OCI-LY1 (cell line): ENCODE measurements around the gene TP53RK.

Experiments
- H2AFZ ChIP-seq: fragments of 200-600 bp; sonication (generic), shearing (Covaris generic); 2 replicates; pipeline ENCODE4 v1.6.0; 2014; ENCODE audit warnings: antibody characterized with exemption, mild to moderate bottlenecking, low read length
- H3F3A ChIP-seq: fragments of 200-600 bp; sonication (generic), shearing (Covaris generic); 2 replicates; pipeline ENCODE4 v1.6.0; 2014; ENCODE audit warnings: mild to moderate bottlenecking, antibody characterized with exemption, low read length, moderate library complexity; ENCODE audit not compliant: insufficient read depth
- H3K27ac ChIP-seq: fragments of 200-600 bp; sonication (generic); 2 replicates; pipeline ENCODE4 v1.5.1; 2014; ENCODE audit warnings: low read length, mixed run types, mild to moderate bottlenecking, low read depth; ENCODE audit not compliant: poor library complexity, severe bottlenecking
- H3K27me3 ChIP-seq: fragments of 200-600 bp; sonication (generic); 2 replicates; pipeline ENCODE4 v1.6.0; 2014; ENCODE audit warnings: antibody characterized with exemption, mild to moderate bottlenecking, low read length, moderate library complexity; ENCODE audit not compliant: insufficient read depth
- H3K36me3 ChIP-seq: fragments of 200-600 bp; sonication (generic); 2 replicates; pipeline ENCODE4 v1.6.1; 2014; ENCODE audit warnings: mild to moderate bottlenecking, antibody characterized with exemption, low read length, moderate library complexity, mixed read lengths; ENCODE audit not compliant: insufficient read depth
- H3K4me1 ChIP-seq: fragments of 200-600 bp; sonication (generic); 2 replicates; pipeline ENCODE4 v1.5.1; 2014; ENCODE audit warnings: mild to moderate bottlenecking, low read length, moderate library complexity; ENCODE audit not compliant: insufficient read depth, severe bottlenecking
- H3K4me2 ChIP-seq: fragments of 200-600 bp; sonication (generic), shearing (Covaris generic); 2 replicates; pipeline ENCODE4 v1.6.1; 2014; ENCODE audit warnings: low read length
- H3K4me3 ChIP-seq: fragments of 200-600 bp; sonication (generic); 2 replicates; pipeline ENCODE4 v1.5.1; 2014; ENCODE audit warnings: low read length, low read depth, mild to moderate bottlenecking, mixed read lengths; ENCODE audit not compliant: poor library complexity, severe bottlenecking
- H3K79me2 ChIP-seq: fragments of 200-600 bp; shearing (Covaris generic); 2 replicates; pipeline ENCODE4 v1.6.1; 2016; ENCODE audit warnings: mixed run types, low read length, mixed read lengths; ENCODE audit not compliant: insufficient read depth
- H3K9ac ChIP-seq: fragments of 200-600 bp; sonication (generic), shearing (Covaris generic); 2 replicates; pipeline ENCODE4 v1.6.1; 2014; ENCODE audit warnings: mild to moderate bottlenecking, low read length, mixed read lengths
- H3K9me2 ChIP-seq: fragments of 200-600 bp; sonication (generic), shearing (Covaris generic); 2 replicates; pipeline ENCODE4 v1.6.1; 2014; ENCODE audit warnings: low read depth, mild to moderate bottlenecking, low read length, mixed read lengths
- H3K9me3 ChIP-seq: fragments of 200-600 bp; shearing (Covaris generic); 2 replicates; pipeline ENCODE4 v1.6.1; 2014; ENCODE audit warnings: low read length, mixed read lengths
- H4K20me1 ChIP-seq: fragments of 200-600 bp; sonication (generic), shearing (Covaris generic); 2 replicates; pipeline ENCODE4 v1.6.0; 2016; ENCODE audit warnings: mild to moderate bottlenecking, low read length; ENCODE audit not compliant: insufficient read depth
- EZH2 ChIP-seq: fragments of 200-600 bp; sonication (generic), shearing (Covaris generic); IDR thresholded peaks from 2 replicates; pipeline ENCODE4 v1.8.0; 2017; ENCODE audit warnings: borderline replicate concordance, mixed run types, mild to moderate bottlenecking, antibody characterized with exemption, low read length, moderate library complexity, mixed read lengths
- TF ChIP-seq, protein P1 (sequence below): fragments of 200-600 bp; sonication (generic), shearing (Covaris generic); IDR thresholded peaks from 2 replicates; pipeline ENCODE4 v1.5.1; 2017; ENCODE audit warnings: mild to moderate bottlenecking, antibody characterized with exemption, low read length, moderate library complexity, mixed read lengths

Gene TP53RK

DNA sequence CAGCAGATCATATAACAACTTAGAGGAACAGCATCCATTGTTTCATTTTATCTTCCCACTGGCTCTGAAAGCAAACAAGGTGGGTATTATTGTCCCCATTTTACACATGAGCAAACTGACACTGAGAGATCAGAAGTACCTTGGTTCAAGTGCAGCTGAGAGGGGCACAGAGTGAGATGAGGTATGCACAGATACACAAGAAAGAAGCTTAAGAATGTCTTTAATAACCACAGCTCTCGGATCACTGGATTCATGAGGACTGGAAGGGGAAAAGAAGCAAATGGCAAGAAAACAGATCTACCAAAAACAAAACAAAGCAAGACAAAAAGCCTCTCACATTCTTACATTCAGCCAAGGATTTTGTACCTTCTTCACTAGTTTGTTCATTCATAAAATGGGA is 30.8 kb upstream of the TP53RK start:
- H3K27me3 ChIP-seq, result no peaks in the 10 kb centered on the region; the same call in 1 of the 2 replicates

DNA sequence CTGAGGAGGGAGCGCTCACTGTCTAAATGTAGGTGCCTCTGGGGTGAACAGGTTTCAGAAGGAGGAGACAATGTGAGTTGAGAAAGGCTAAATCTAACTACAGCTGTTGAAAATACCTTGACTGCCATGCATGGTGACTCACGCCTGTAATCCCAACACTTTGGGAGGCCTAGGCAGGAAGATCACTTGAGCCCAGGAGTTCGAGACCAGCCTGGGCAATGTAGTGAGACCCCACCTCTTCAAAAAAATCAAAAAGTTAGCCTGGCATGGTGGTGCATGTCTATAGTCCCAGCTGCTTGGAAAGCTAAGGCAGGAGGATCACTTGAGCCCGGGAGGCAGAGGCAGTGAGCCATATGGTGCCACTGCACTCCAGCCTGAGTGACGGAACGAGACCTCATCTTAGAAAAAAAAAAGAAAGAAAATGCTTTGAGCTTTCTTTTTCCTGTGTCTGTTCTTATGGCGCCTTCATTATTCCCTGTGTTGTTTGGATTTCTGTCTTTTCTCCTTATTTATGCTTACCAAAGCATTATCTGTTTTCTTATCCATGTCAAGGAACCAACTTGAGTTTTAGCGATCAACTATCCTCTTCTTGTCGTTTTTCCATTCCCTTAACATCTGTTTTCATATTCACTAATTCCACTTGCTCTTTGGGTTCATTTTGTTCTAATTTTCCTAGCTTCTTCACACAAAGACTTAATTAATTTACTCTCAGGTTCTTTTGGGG is 28.7 kb upstream of the TP53RK start:
- no peak overlapping the region for H3K4me2 ChIP-seq
- H4K20me1 ChIP-seq, result no peaks in the 10 kb centered on the region
- no peak overlapping the region for H3K4me3 ChIP-seq
- TF ChIP-seq, protein P1, sequence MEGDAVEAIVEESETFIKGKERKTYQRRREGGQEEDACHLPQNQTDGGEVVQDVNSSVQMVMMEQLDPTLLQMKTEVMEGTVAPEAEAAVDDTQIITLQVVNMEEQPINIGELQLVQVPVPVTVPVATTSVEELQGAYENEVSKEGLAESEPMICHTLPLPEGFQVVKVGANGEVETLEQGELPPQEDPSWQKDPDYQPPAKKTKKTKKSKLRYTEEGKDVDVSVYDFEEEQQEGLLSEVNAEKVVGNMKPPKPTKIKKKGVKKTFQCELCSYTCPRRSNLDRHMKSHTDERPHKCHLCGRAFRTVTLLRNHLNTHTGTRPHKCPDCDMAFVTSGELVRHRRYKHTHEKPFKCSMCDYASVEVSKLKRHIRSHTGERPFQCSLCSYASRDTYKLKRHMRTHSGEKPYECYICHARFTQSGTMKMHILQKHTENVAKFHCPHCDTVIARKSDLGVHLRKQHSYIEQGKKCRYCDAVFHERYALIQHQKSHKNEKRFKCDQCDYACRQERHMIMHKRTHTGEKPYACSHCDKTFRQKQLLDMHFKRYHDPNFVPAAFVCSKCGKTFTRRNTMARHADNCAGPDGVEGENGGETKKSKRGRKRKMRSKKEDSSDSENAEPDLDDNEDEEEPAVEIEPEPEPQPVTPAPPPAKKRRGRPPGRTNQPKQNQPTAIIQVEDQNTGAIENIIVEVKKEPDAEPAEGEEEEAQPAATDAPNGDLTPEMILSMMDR, result no peak
- TF ChIP-seq EZH2, result no peak
- no peaks in the 10 kb centered on the region for H3K36me3 ChIP-seq
- H3K27me3 ChIP-seq, result no peaks in the 10 kb centered on the region; the same call in 1 of the 2 replicates
- H3F3A ChIP-seq, result no peaks in the 10 kb centered on the region
- H3K4me1 ChIP-seq, result no peaks in the 10 kb centered on the region
- no peak overlapping the region for H2AFZ ChIP-seq
- H3K79me2 ChIP-seq, result no peaks in the 10 kb centered on the region
- H3K9me3 ChIP-seq, result no peaks in the 10 kb centered on the region
- no peak overlapping the region for H3K27ac ChIP-seq
- no peak overlapping the region for H3K9ac ChIP-seq
- H3K9me2 ChIP-seq, result no peaks in the 10 kb centered on the region

More for the DNA sequence above, 30.8 kb upstream of the TP53RK start:
- Histone ChIP-seq H3K27ac (no peak overlapping the region), H3K9ac (no peak overlapping the region), H3K9me2 (no peaks in the 10 kb centered on the region), H3F3A (no peaks in the 10 kb centered on the region), H3K79me2 (no peaks in the 10 kb centered on the region), H4K20me1 (no peaks in the 10 kb centered on the region), H3K4me3 (no peak overlapping the region), H3K4me1 (no peaks in the 10 kb centered on the region), H3K9me3 (no peaks in the 10 kb centered on the region), H3K4me2 (no peak overlapping the region), H3K36me3 (no peaks in the 10 kb centered on the region), H2AFZ (no peak overlapping the region)
- no peak for TF ChIP-seq EZH2
- TF ChIP-seq, protein P1, result no peak

DNA sequence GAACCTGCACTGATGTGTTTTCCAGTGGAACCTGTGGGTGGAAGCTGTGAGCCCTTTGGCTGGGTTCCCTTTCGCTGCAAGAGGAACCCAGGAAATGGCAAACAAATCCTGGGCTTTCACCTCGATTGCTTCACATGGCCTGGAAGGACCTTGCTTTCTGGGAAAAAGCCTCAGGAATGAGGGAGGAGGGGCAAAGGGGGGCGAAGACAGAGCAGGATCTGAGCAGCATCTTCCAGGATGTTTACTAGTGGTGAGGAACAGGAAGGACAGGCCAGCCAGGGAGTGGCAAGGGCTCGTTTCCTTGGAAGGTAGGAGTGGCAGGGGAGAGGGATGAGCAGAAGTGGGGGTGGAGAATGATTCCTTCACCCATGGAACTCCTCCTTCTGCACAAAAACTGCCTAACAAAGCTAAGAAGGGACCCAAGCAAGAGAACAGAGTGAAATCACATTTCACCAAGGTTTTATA is 26.1 kb upstream of the TP53RK start:
- Histone ChIP-seq H3K79me2 (no peaks in the 10 kb centered on the region), H2AFZ (no peak overlapping the region), H3K27ac (no peak overlapping the region), H3K4me3 (no peak overlapping the region), H3K4me2 (no peak overlapping the region), H3F3A (no peaks in the 10 kb centered on the region), H3K36me3 (no peaks in the 10 kb centered on the region), H4K20me1 (no peaks in the 10 kb centered on the region), H3K4me1 (no peaks in the 10 kb centered on the region), H3K27me3 (no peaks in the 10 kb centered on the region; the same call in 1 of the 2 replicates), H3K9me3 (no peaks in the 10 kb centered on the region), H3K9ac (no peak overlapping the region), H3K9me2 (no peaks in the 10 kb centered on the region)
- TF ChIP-seq EZH2, result no peak
- TF ChIP-seq, protein P1, result no peak
